RWPE1 (cell line): ENCODE results near the gene GRIK2.

ENCODE experiments used
- CTCF ChIA-PET: fragments of 350-600 bp; sonication (Branson Sonifier 250); formaldehyde crosslinking; extraction: SDS; loops from one replicate; lab custom pipeline; 2021; lab: Yijun Ruan, JAX
- POLR2A ChIA-PET: fragments of 400-600 bp; formaldehyde crosslinking; extraction: SDS; loops from one replicate; lab custom pipeline; 2020; ENCODE audit warnings: antibody characterized with exemption; ENCODE audit not compliant: low non-redundant PET; lab: Yijun Ruan, JAX
- DNase-seq: peaks from one replicate; pipeline ENCODE4 v3.0.0; 2012; ENCODE audit warnings: low spot score
- H3K27ac ChIP-seq: fragments of 450-650 bp; 2 replicates; pipeline ENCODE4 v1.5.1; 2017
- CTCF ChIP-seq: fragments of 450-650 bp; conservative IDR thresholded peaks from 2 replicates; pipeline ENCODE4 v1.5.1; 2017; ENCODE audit warnings: low read depth, mild to moderate bottlenecking

Gene GRIK2

GRCh38 chr6:101676187-101676586 lies 282.7 kb downstream of the GRIK2 start:
- ChIA-PET POLR2A (no interaction called here), CTCF (interaction anchor here (0.6 kb wide), 1 partner anchor 10 kb away, joined by 3 read pairs; no protein-coding TSS in a partner anchor)
- no peak for DNase-seq
- H3K27ac ChIP-seq: no peak overlapping the region
- no peak for TF ChIP-seq CTCF

- DNase-seq: no peak
- TF ChIP-seq CTCF: no peak
- H3K27ac ChIP-seq: no peak overlapping the region
- CTCF ChIA-PET: interaction anchor here (1.3 kb wide), 1 partner anchor 20 kb away, joined by 3 read pairs; no protein-coding TSS in a partner anchor
- POLR2A ChIA-PET: no interaction called here
Observed at GRCh38 chr6:101682937-101683336, 289.4 kb downstream of the GRIK2 start.

GRCh38 chr6:101683884-101684283 lies 290.4 kb downstream of the GRIK2 start:
- ChIA-PET CTCF (interaction anchor here (0.7 to 1.3 kb wide), 2 partner anchors 19 to 360 kb away, joined by 3 read pairs; no protein-coding TSS in a partner anchor), POLR2A (no interaction called here)
- no peak for TF ChIP-seq CTCF

GRCh38 chr6:101686653-101687052 lies 293.1 kb downstream of the GRIK2 start:
- DNase-seq: no peak
- ChIA-PET POLR2A (no interaction called here), CTCF (interaction anchor here (0.8 kb wide), 1 partner anchor 10 kb away, joined by 3 read pairs; no protein-coding TSS in a partner anchor)
- TF ChIP-seq CTCF: no peak
- H3K27ac ChIP-seq: no peak overlapping the region

More at GRCh38 chr6:101683884-101684283, 290.4 kb downstream of the GRIK2 start:
- DNase-seq: no peak
- no peak overlapping the region for H3K27ac ChIP-seq

GRCh38 chr6:101689156-101689555 lies 295.6 kb downstream of the GRIK2 start:
- POLR2A ChIA-PET: no interaction called here
- no peak overlapping the region for H3K27ac ChIP-seq
- CTCF ChIA-PET: interaction anchor here (0.7 kb wide), 1 partner anchor 224 kb away, joined by 3 read pairs; no protein-coding TSS in a partner anchor
- DNase-seq: no peak
- TF ChIP-seq CTCF: no peak

- ChIA-PET CTCF (interaction anchor here (0.7 kb wide), 1 partner anchor 224 kb away, joined by 3 read pairs; no protein-coding TSS in a partner anchor), POLR2A (no interaction called here)
- no peak overlapping the region for H3K27ac ChIP-seq
- no peak for TF ChIP-seq CTCF
- DNase-seq: no peak
Observed at GRCh38 chr6:101689695-101690094, 296.2 kb downstream of the GRIK2 start.
